ENCODE measurements around the gene TMEM233. TPM values are rescaled to one million over a fixed set of nuclear protein-coding genes. Genes with fewer than 3 reads are reported as not detected.
A peak's percentile ranks its signal among the peaks of the same experiment; 100 is the strongest.

Gene TMEM233
- total and polyA plus RNA-seq, 4 donors, result 0.13 to 0.80 (median 0.31) TPM

- no peak overlapping the region for H3K4me3 ChIP-seq
- H3K27ac ChIP-seq (ENCODE audit: low read depth in 1 of 2, low read length in 1 of 2), result peak overlapping the region in 1 of 2 donors; percentile 13
- no peaks in the 10 kb centered on the region for H3K27me3 ChIP-seq (ENCODE audit: control insufficient read depth in 3 of 3, insufficient read depth in 3 of 3, low read length in 2 of 3)
- H3K36me3 ChIP-seq (ENCODE audit: control insufficient read depth in 4 of 4, insufficient read depth in 4 of 4, low read length in 4 of 4), result peaks cover 40 to 53% (median 50%) of the 10 kb centered on the region in 4 donors
- H3K9ac ChIP-seq (ENCODE audit: insufficient read depth in 1 of 2, low read length in 2 of 2), result no peak overlapping the region
- peaks cover 0 to 10% (median 3%) of the 10 kb centered on the region in 5 donors for H3K4me1 ChIP-seq (ENCODE audit: control insufficient read depth in 5 of 5, insufficient read depth in 5 of 5, low read length in 5 of 5)
- ATAC-seq (ENCODE audit: insufficient read depth, low FRiP score) (no peak), DNase-seq (no peak)
- no peaks in the 10 kb centered on the region for H3K9me3 ChIP-seq (ENCODE audit: control insufficient read depth in 4 of 4, insufficient read depth in 3 of 4, low read length in 3 of 4)
- 75 to 88% methylated on average over 10 of the region's 10 CpGs for WGBS, 2 donors
- TF ChIP-seq, protein P1, sequence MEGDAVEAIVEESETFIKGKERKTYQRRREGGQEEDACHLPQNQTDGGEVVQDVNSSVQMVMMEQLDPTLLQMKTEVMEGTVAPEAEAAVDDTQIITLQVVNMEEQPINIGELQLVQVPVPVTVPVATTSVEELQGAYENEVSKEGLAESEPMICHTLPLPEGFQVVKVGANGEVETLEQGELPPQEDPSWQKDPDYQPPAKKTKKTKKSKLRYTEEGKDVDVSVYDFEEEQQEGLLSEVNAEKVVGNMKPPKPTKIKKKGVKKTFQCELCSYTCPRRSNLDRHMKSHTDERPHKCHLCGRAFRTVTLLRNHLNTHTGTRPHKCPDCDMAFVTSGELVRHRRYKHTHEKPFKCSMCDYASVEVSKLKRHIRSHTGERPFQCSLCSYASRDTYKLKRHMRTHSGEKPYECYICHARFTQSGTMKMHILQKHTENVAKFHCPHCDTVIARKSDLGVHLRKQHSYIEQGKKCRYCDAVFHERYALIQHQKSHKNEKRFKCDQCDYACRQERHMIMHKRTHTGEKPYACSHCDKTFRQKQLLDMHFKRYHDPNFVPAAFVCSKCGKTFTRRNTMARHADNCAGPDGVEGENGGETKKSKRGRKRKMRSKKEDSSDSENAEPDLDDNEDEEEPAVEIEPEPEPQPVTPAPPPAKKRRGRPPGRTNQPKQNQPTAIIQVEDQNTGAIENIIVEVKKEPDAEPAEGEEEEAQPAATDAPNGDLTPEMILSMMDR (IDR thresholded peaks at IDR 0.05; ENCODE audit: control extremely low read depth, extremely low read depth), result no peak
These were observed 85.9 kb downstream of the TMEM233 start for GRCh38 chr12:119679490-119679889.

DNA sequence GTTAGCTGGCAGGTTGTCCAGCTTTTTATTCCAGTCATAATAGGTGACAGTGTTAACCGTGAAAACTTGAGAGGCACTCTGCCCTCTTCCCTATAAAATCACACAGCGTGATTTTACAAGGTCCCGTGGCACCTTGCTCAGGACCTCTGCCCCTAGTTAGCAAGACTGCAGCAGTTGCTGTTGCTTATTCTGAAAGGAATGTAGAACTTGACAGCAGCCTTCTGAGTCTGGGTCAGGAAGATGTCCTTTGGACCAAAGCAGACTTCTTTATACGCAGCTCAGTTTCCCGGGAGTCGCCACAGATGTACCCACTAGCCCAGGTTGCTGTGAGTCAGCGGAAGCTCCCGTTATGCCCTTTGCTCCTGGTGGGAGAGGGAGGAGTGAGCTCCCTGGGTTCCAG lies 87.5 kb downstream of the TMEM233 start:
- ATAC-seq (ENCODE audit: insufficient read depth, low FRiP score) (no peak), DNase-seq (no peak)
- Histone ChIP-seq H3K4me1 (ENCODE audit: control insufficient read depth in 5 of 5, insufficient read depth in 5 of 5, low read length in 5 of 5) (peaks cover 0 to 23% (median 4%) of the 10 kb centered on the region in 5 donors), H3K4me3 (no peak overlapping the region), H3K9ac (ENCODE audit: insufficient read depth in 1 of 2, low read length in 2 of 2) (no peak overlapping the region), H3K27ac (ENCODE audit: low read depth in 1 of 2, low read length in 1 of 2) (no peak overlapping the region), H3K27me3 (ENCODE audit: control insufficient read depth in 3 of 3, insufficient read depth in 3 of 3, low read length in 2 of 3) (no peaks in the 10 kb centered on the region), H3K36me3 (ENCODE audit: control insufficient read depth in 4 of 4, insufficient read depth in 4 of 4, low read length in 4 of 4) (peaks cover 33 to 48% (median 44%) of the 10 kb centered on the region in 4 donors), H3K9me3 (ENCODE audit: control insufficient read depth in 4 of 4, insufficient read depth in 3 of 4, low read length in 3 of 4) (no peaks in the 10 kb centered on the region)
- TF ChIP-seq, protein P1 (IDR thresholded peaks at IDR 0.05; ENCODE audit: control extremely low read depth, extremely low read depth), result no peak
- WGBS, 2 donors, result 94 to 97% methylated on average over 8 of the region's 8 CpGs

DNA sequence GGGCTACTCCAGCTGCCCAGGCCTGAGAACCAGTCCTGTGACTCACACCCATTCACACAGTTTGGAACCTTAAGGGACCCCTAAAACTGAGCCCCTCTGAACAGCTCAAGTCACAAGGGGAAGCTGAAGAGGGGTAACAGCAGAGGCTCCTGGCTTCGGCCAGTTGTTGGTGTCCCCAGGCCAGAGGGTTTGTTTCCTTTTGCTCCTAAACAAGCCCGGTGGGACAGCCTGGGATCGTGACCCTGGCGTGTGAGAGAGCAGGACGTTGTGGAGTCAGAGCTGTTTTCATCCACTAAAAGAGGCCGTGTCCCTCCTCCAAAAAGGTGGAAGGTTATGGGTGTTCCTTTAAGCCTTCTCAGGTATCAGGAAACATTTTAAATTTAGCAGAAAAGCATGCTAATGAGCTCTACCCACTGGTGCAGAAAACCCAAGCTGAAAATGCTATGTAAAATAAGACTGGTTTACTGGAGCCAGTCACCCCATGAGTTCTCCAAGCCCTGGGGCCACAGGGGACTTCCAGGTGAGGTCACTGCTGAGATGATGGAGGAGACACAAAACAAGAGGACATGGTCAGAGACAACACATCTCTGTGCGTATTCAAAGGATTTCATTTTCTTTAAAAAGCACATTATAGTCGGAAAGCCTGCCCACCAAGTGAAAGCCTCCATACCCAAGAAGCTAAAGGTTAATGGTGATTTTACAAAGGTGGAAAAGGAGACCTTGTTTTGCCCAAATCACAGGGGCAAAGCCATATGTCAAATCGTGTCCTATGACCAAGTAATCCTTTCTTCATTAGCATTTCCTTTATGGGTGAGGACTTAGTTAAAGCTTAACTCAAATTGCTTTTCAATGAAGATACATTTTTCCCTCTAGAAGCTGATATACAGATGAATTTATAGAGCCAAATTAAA lies 88.4 kb downstream of the TMEM233 start:
- H3K27ac ChIP-seq (ENCODE audit: low read depth in 1 of 2, low read length in 1 of 2), result no peak overlapping the region
- H3K4me3 ChIP-seq, result no peak overlapping the region
- ATAC-seq (ENCODE audit: insufficient read depth, low FRiP score), result no peak
- peaks cover 0 to 23% (median 4%) of the 10 kb centered on the region in 5 donors for H3K4me1 ChIP-seq (ENCODE audit: control insufficient read depth in 5 of 5, insufficient read depth in 5 of 5, low read length in 5 of 5)
- H3K36me3 ChIP-seq (ENCODE audit: control insufficient read depth in 4 of 4, insufficient read depth in 4 of 4, low read length in 4 of 4), result peaks cover 26 to 42% (median 37%) of the 10 kb centered on the region in 4 donors
- 84 to 87% methylated on average over 9 of the region's 9 CpGs for WGBS, 2 donors
- DNase-seq, result no peak
- TF ChIP-seq, protein P1 (IDR thresholded peaks at IDR 0.05; ENCODE audit: control extremely low read depth, extremely low read depth), result no peak
- H3K27me3 ChIP-seq (ENCODE audit: control insufficient read depth in 3 of 3, insufficient read depth in 3 of 3, low read length in 2 of 3), result no peaks in the 10 kb centered on the region
- H3K9me3 ChIP-seq (ENCODE audit: control insufficient read depth in 4 of 4, insufficient read depth in 3 of 4, low read length in 3 of 4), result no peaks in the 10 kb centered on the region
- no peak overlapping the region for H3K9ac ChIP-seq (ENCODE audit: insufficient read depth in 1 of 2, low read length in 2 of 2)
